ENCODE data around the gene ALDH3B2.

ALDH3B2 gene

GRCh38 chr11:67633758-67634365, 40.6 kb downstream of the ALDH3B2 start:
- TF ChIP-seq CTCF (IDR thresholded peaks at IDR 0.05), result no peak

- no peak for TF ChIP-seq CTCF (IDR thresholded peaks at IDR 0.05)
These were observed 41.3 kb downstream of the ALDH3B2 start for GRCh38 chr11:67632982-67633755.

- TF ChIP-seq CTCF (IDR thresholded peaks at IDR 0.05), result no peak
These were observed 42.0 kb downstream of the ALDH3B2 start for GRCh38 chr11:67632175-67632981.

- TF ChIP-seq CTCF (IDR thresholded peaks at IDR 0.05), result no peak
These were observed 42.6 kb downstream of the ALDH3B2 start for GRCh38 chr11:67631853-67632174.

GRCh38 chr11:67631411-67631810, 43.0 kb downstream of the ALDH3B2 start:
- TF ChIP-seq CTCF (IDR thresholded peaks at IDR 0.05), result no peak

- no peak for TF ChIP-seq CTCF (IDR thresholded peaks at IDR 0.05)
These were observed 43.5 kb downstream of the ALDH3B2 start for GRCh38 chr11:67630943-67631331.

- TF ChIP-seq CTCF (IDR thresholded peaks at IDR 0.05), result peak; percentile 78
These were observed 44.0 kb downstream of the ALDH3B2 start for GRCh38 chr11:67630228-67630942.

Measured in LNCAP (cell line).